Neuron (in vitro differentiated cells): ENCODE results near the gene JAZF1.

ENCODE experiments used
- H2AFZ ChIP-seq: one replicate; pipeline ENCODE4 v1.6.1; 2013; ENCODE audit warnings: low read depth, mild to moderate bottlenecking, inconsistent platforms, low read length, moderate library complexity
- H3K27me3 ChIP-seq: one replicate; pipeline ENCODE4 v1.6.1; 2013; ENCODE audit warnings: low read length; ENCODE audit not compliant: insufficient read depth
- H3K36me3 ChIP-seq: one replicate; pipeline ENCODE4 v1.6.1; 2013; ENCODE audit warnings: low read length; ENCODE audit not compliant: insufficient read depth
- H3K4me1 ChIP-seq: one replicate; pipeline ENCODE4 v1.6.1; 2013; ENCODE audit warnings: low read length; ENCODE audit not compliant: insufficient read depth
- H3K4me3 ChIP-seq: 2 replicates; pipeline ENCODE4 v1.5.1; 2013; ENCODE audit warnings: mild to moderate bottlenecking, low read length, moderate library complexity
- H3K9me3 ChIP-seq: one replicate; pipeline ENCODE4 v1.6.1; 2013; ENCODE audit warnings: low read length

Gene JAZF1

GRCh38 chr7:27812706-27813105, 367.9 kb downstream of the JAZF1 start:
- peaks cover 4% of the 10 kb centered on the region for H3K9me3 ChIP-seq

GRCh38 chr7:27810186-27810585, 370.4 kb downstream of the JAZF1 start:
- H3K4me3 ChIP-seq: no peak overlapping the region
- H3K36me3 ChIP-seq: no peaks in the 10 kb centered on the region
- peaks cover 4% of the 10 kb centered on the region for H3K9me3 ChIP-seq
- no peaks in the 10 kb centered on the region for H3K27me3 ChIP-seq
- H3K4me1 ChIP-seq: no peaks in the 10 kb centered on the region
- no peak overlapping the region for H2AFZ ChIP-seq

More at GRCh38 chr7:27812706-27813105, 367.9 kb downstream of the JAZF1 start:
- Histone ChIP-seq H2AFZ (no peak overlapping the region), H3K4me1 (no peaks in the 10 kb centered on the region), H3K27me3 (no peaks in the 10 kb centered on the region), H3K36me3 (peaks cover 3% of the 10 kb centered on the region), H3K4me3 (no peak overlapping the region)

GRCh38 chr7:27808626-27809025, 372.0 kb downstream of the JAZF1 start:
- no peaks in the 10 kb centered on the region for H3K36me3 ChIP-seq
- peaks cover 4% of the 10 kb centered on the region for H3K9me3 ChIP-seq
- H3K4me3 ChIP-seq: no peak overlapping the region
- no peak overlapping the region for H2AFZ ChIP-seq
- no peaks in the 10 kb centered on the region for H3K27me3 ChIP-seq
- no peaks in the 10 kb centered on the region for H3K4me1 ChIP-seq

GRCh38 chr7:27804139-27804538, 376.5 kb downstream of the JAZF1 start:
- Histone ChIP-seq H3K4me1 (peaks cover 3% of the 10 kb centered on the region), H3K36me3 (peaks cover 6% of the 10 kb centered on the region), H3K4me3 (no peak overlapping the region), H3K9me3 (no peaks in the 10 kb centered on the region), H2AFZ (no peak overlapping the region), H3K27me3 (no peaks in the 10 kb centered on the region)

GRCh38 chr7:27802999-27803398, 377.6 kb downstream of the JAZF1 start:
- H3K36me3 ChIP-seq: peaks cover 6% of the 10 kb centered on the region
- no peak overlapping the region for H2AFZ ChIP-seq
- H3K9me3 ChIP-seq: no peaks in the 10 kb centered on the region
- H3K27me3 ChIP-seq: no peaks in the 10 kb centered on the region
- peaks cover 3% of the 10 kb centered on the region for H3K4me1 ChIP-seq
- no peak overlapping the region for H3K4me3 ChIP-seq

GRCh38 chr7:27799212-27799611, 381.4 kb downstream of the JAZF1 start:
- peaks cover 3% of the 10 kb centered on the region for H3K4me1 ChIP-seq
- H2AFZ ChIP-seq: no peak overlapping the region
- H3K9me3 ChIP-seq: no peaks in the 10 kb centered on the region
- H3K36me3 ChIP-seq: peaks cover 22% of the 10 kb centered on the region
- no peaks in the 10 kb centered on the region for H3K27me3 ChIP-seq
- no peak overlapping the region for H3K4me3 ChIP-seq

- H3K4me3 ChIP-seq: no peak overlapping the region
- H3K4me1 ChIP-seq: no peaks in the 10 kb centered on the region
- no peaks in the 10 kb centered on the region for H3K27me3 ChIP-seq
- no peak overlapping the region for H2AFZ ChIP-seq
- H3K9me3 ChIP-seq: no peaks in the 10 kb centered on the region
- H3K36me3 ChIP-seq: peaks cover 42% of the 10 kb centered on the region
Measured at GRCh38 chr7:27795977-27796376, 384.6 kb downstream of the JAZF1 start.

GRCh38 chr7:27793780-27794179, 386.8 kb downstream of the JAZF1 start:
- no peak overlapping the region for H2AFZ ChIP-seq
- peaks cover 44% of the 10 kb centered on the region for H3K36me3 ChIP-seq
- no peaks in the 10 kb centered on the region for H3K9me3 ChIP-seq
- no peaks in the 10 kb centered on the region for H3K4me1 ChIP-seq
- no peak overlapping the region for H3K4me3 ChIP-seq
- H3K27me3 ChIP-seq: no peaks in the 10 kb centered on the region

GRCh38 chr7:27788437-27788836, 392.2 kb downstream of the JAZF1 start:
- Histone ChIP-seq H3K4me1 (no peaks in the 10 kb centered on the region), H2AFZ (no peak overlapping the region), H3K36me3 (peaks cover 40% of the 10 kb centered on the region), H3K4me3 (no peak overlapping the region), H3K27me3 (no peaks in the 10 kb centered on the region), H3K9me3 (no peaks in the 10 kb centered on the region)

GRCh38 chr7:27784399-27785053, 396.1 kb downstream of the JAZF1 start:
- Histone ChIP-seq H3K36me3 (peaks cover 21% of the 10 kb centered on the region), H3K27me3 (no peaks in the 10 kb centered on the region), H3K4me1 (no peaks in the 10 kb centered on the region), H3K4me3 (no peak overlapping the region), H3K9me3 (no peaks in the 10 kb centered on the region), H2AFZ (no peak overlapping the region)

- Histone ChIP-seq H3K36me3 (peaks cover 16% of the 10 kb centered on the region), H3K9me3 (no peaks in the 10 kb centered on the region), H3K27me3 (no peaks in the 10 kb centered on the region), H2AFZ (no peak overlapping the region), H3K4me3 (no peak overlapping the region), H3K4me1 (no peaks in the 10 kb centered on the region)
Measured at GRCh38 chr7:27782849-27783248, 397.7 kb downstream of the JAZF1 start.

- no peaks in the 10 kb centered on the region for H3K9me3 ChIP-seq
- H3K27me3 ChIP-seq: no peaks in the 10 kb centered on the region
- H2AFZ ChIP-seq: no peak overlapping the region
- no peak overlapping the region for H3K4me3 ChIP-seq
- H3K36me3 ChIP-seq: peaks cover 8% of the 10 kb centered on the region
- no peaks in the 10 kb centered on the region for H3K4me1 ChIP-seq
Measured at GRCh38 chr7:27781188-27781587, 399.4 kb downstream of the JAZF1 start.
